Common myeloid progenitor, CD34-positive (primary cell): ENCODE data around the gene TAF13.
"Not testable (repeated sequence)": the region's sequence is repeated elsewhere in the genome, so short reads cannot be mapped to it uniquely, and the experiment has no call there.

Source experiments
- CTCF ChIA-PET: fragments of 350-600 bp; sonication (Branson Sonifier 250); formaldehyde crosslinking; loops from one replicate; lab custom pipeline; 2021; ENCODE audit warnings: antibody characterized with exemption; lab: Charles Lee
- POLR2A ChIA-PET: fragments of 350-600 bp; sonication (Branson Sonifier 250); formaldehyde crosslinking; loops from one replicate; lab custom pipeline; 2021; ENCODE audit warnings: antibody characterized with exemption; lab: Charles Lee
- DNase-seq, 3 donors: peaks; one replicate each; pipeline versions ENCODE4 v3.0.0 to v3.0.0-alpha.2; 2013
- H3K27ac ChIP-seq, 2 experiments: 1 replicate in 1 of 2; 2 replicates in 1 of 2; pipeline ENCODE4 v1.7.0; 2013; ENCODE audit warnings: inconsistent platforms in 2 of 2, low read length in 2 of 2, mild to moderate bottlenecking in 2 of 2, low read depth in 1 of 2, moderate library complexity in 1 of 2; ENCODE audit not compliant: severe bottlenecking in 2 of 2, insufficient read depth in 1 of 2, poor library complexity in 1 of 2
- H3K27me3 ChIP-seq, 5 experiments: replicated peaks in 2 of 5; 1 replicate in 3 of 5; 2 replicates in 2 of 5; pipeline versions ENCODE4 v1.6.1 to v1.7.0; 2013; ENCODE audit warnings: low read length in 4 of 5, mild to moderate bottlenecking in 2 of 5, moderate library complexity in 2 of 5, inconsistent platforms in 1 of 5; ENCODE audit not compliant: insufficient read depth in 5 of 5, control insufficient read depth in 4 of 5
- H3K36me3 ChIP-seq, 4 experiments: 1 replicate in 2 of 4; 2 replicates in 2 of 4; pipeline versions ENCODE4 v1.6.1 to v1.7.0; 2013; ENCODE audit warnings: low read length in 3 of 4, control low read depth in 1 of 4, mild to moderate bottlenecking in 1 of 4; ENCODE audit not compliant: control insufficient read depth in 4 of 4, insufficient read depth in 4 of 4
- H3K4me1 ChIP-seq, 4 experiments: 1 replicate in 3 of 4; 2 replicates in 1 of 4; pipeline versions ENCODE4 v1.6.1 to v1.7.1; 2013; ENCODE audit warnings: low read length in 3 of 4, mild to moderate bottlenecking in 3 of 4, control low read depth in 1 of 4, inconsistent platforms in 1 of 4, moderate library complexity in 1 of 4; ENCODE audit not compliant: control insufficient read depth in 4 of 4, insufficient read depth in 4 of 4; ENCODE audit errors: control extremely low read depth in 1 of 4
- H3K4me3 ChIP-seq, 7 experiments: 1 replicate in 4 of 7; 2 replicates in 3 of 7; pipeline versions ENCODE4 v1.5.1 to v1.7.0; 2013; ENCODE audit warnings: mild to moderate bottlenecking in 7 of 7, low read length in 6 of 7, moderate library complexity in 6 of 7, inconsistent platforms in 2 of 7, low read depth in 2 of 7, control low read depth in 1 of 7; ENCODE audit not compliant: insufficient read depth in 4 of 7, control insufficient read depth in 1 of 7; ENCODE audit errors: extremely low read depth in 1 of 7
- H3K9me3 ChIP-seq, 5 experiments: 1 replicate in 4 of 5; 2 replicates in 1 of 5; pipeline versions ENCODE4 v1.6.1 to v1.7.1; 2013; ENCODE audit warnings: low read length in 4 of 5, mild to moderate bottlenecking in 2 of 5, inconsistent platforms in 1 of 5, low read depth in 1 of 5, moderate library complexity in 1 of 5; ENCODE audit not compliant: control insufficient read depth in 4 of 5, insufficient read depth in 2 of 5; ENCODE audit errors: control extremely low read depth in 1 of 5
- WGBS: methylation state at CpG from one replicate; pipeline ENCODE4 v1.1.5; 2013; ENCODE audit not compliant: insufficient coverage; 5-methylcytosine and 5-hydroxymethylcytosine counted together

The TAF13 gene

DNA sequence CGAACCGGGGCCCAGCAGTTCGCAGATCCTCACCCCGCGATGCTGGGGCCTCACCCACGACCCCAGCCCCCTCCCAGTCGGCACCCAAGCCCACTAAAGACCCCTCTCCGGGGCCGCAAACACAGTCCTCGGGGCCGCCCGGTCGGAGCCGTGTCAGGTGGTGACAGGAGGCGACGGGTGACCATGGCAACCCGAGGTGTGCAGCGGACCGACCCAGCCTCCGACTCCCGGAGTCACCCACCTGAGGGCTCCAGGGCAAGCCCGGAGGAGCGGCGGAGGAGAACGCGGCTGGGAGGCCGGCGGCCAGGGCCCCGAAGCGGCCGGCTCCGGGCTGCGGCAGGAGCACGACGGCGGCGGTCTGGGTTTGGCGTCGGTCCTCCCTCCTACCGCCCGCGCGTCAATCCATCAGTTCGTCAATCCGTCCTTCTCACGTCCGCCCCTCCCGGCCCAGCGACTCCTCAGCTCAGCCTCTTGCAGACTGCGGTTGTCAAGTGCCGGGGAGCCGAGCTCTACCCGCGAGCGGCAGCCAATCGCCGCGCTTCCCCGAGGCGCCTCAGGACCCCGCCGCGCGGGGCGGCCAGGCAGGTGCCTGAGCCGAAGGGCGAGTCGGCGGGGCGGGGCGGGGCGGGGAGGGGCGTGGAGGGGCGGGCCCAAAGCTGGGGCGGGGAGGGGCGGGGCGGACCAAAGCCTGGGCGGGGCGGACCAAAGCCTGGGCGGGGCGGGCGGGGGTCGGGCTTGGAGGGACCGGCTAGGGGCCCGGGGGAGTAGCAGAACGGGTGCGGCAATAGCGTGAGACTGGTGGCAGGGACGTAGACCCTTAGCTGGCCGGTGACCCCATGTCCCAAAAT is 34.0 kb downstream of the TAF13 start, which contains the start of gene WDR47:
TSS of gene WDR47 (minus strand) at position 482 of the 848 bp plus-strand sequence. CDS start 18,590 bp downstream, outside the sequence.
- Histone ChIP-seq H3K4me3 (peak within 1 kb of the TSS; percentile 82 to 97 (median 93)), H3K9me3 (no peaks in the 10 kb centered on the region), H3K4me1 (peaks cover 5 to 16% (median 12%) of the 10 kb centered on the region in 4 experiments), H3K27ac (peak within 1 kb of the TSS; percentile 54 to 83), H3K27me3 (no peaks in the 10 kb centered on the region), H3K36me3 (no peaks in the 10 kb centered on the region)
- DNase-seq: peak; percentile 98 to 99 (median 99)
- CTCF ChIA-PET: interaction anchor here (1.0 to 1.5 kb wide), 3 partner anchors 13 to 48 kb away, joined by 3 to 5 read pairs (median 5); partner anchors contain the start of gene TAF13
- POLR2A ChIA-PET: interaction anchor here (1.0 to 1.3 kb wide), 2 partner anchors 14 to 58 kb away, joined by 3 to 5 read pairs; no protein-coding TSS in a partner anchor
- 0% methylated on average over 61 of the region's 90 CpGs for WGBS

DNA sequence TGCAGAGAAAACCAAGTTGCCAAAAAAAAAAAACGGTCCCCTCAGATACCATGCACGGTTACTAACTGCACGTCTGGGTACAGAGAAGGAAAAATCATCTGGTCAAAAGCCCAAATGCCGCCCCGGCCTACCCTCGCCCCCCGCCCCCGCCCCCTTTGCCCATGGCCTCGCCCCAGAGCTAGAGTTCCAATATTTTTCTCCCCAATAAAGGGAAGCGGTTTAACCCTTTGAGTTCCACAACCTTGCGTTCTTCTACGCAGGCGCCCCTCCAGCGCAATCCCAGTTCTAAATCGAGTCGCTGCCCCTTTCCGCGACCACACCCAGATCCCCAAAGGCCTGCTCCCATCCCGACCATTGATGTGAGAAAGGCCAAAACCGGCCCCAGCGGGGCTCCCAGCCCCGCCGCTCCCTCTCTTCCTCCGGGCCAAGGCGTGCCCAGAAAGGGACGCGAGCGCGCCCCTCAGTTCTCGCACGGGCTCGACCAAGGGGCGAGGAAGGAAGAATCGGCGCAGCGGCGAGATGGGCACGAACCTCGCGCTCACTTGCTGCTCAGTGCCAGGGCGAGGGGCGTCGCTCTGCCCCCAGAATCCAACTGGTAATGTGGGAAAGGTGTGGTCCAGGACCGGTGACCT is 34.7 kb downstream of the TAF13 start:
- peak overlapping the region; percentile 54 to 83 for H3K27ac ChIP-seq
- ChIA-PET CTCF (no interaction called here), POLR2A (no interaction called here)
- H3K4me1 ChIP-seq: peaks cover 5 to 16% (median 12%) of the 10 kb centered on the region in 4 experiments
- H3K9me3 ChIP-seq: no peaks in the 10 kb centered on the region
- WGBS: under 1% methylated on average over 37 of the region's 44 CpGs
- H3K36me3 ChIP-seq: no peaks in the 10 kb centered on the region
- peak; percentile 36 to 70 (median 59) for DNase-seq
- no peaks in the 10 kb centered on the region for H3K27me3 ChIP-seq
- H3K4me3 ChIP-seq: peak overlapping the region; percentile 82 to 97 (median 93)

DNA sequence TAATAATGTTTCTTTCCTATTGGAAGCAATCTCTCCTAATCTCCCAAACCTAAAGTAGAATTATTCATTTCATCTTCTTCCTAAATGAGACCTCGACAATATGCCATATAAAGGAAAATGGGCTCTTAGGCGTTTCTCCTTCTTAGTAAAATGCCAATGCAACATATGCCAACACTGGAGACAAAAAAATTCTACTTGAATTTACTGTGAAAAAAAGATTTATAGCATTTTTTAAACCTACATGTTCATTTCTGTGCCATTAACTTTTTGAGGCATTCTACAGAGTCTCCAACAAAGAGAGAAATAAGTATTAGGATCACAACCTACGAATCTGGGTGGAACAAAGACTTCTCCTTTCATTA is 35.2 kb downstream of the TAF13 start:
- Histone ChIP-seq H3K4me3 (peak overlapping the region in 6 of 7 experiments; percentile 82 to 97 (median 94)), H3K27ac (peak overlapping the region in 1 of 2 experiments; percentile 83), H3K36me3 (no peaks in the 10 kb centered on the region), H3K27me3 (no peaks in the 10 kb centered on the region), H3K9me3 (no peaks in the 10 kb centered on the region), H3K4me1 (peaks cover 5 to 16% (median 12%) of the 10 kb centered on the region in 4 experiments)
- no peak for DNase-seq
- 0% methylated on average over 1 of the region's 3 CpGs for WGBS
- POLR2A ChIA-PET: no interaction called here
- CTCF ChIA-PET: interaction anchor here (0.7 to 1.2 kb wide), 3 partner anchors 10 to 56 kb away, joined by 3 to 4 read pairs (median 3); no protein-coding TSS in a partner anchor

DNA sequence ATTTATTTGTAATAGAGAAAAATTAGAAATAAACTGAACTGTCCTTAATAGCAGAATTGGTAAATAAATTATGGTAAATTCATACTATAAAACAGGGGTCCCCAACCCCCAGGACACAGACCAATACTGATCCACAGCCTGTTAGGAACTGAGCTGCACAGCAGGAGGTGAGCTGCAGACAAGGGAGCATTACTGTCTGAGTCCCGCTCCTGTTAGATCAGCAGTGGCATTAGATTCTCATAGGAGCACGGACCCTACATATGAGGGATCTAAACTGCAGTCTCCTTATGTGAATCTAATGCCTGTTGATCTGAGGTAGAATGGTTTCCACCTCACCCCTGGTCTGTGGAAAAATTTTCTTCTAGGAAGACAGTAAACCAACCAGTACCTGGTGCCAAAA is 41.4 kb downstream of the TAF13 start:
- H3K9me3 ChIP-seq: no peaks in the 10 kb centered on the region
- no peaks in the 10 kb centered on the region for H3K4me1 ChIP-seq
- H3K27ac ChIP-seq: no peak overlapping the region
- no peaks in the 10 kb centered on the region for H3K27me3 ChIP-seq
- POLR2A ChIA-PET: no interaction called here
- WGBS: 83% methylated on average over 1 of the region's 2 CpGs
- DNase-seq: no peak
- no peak overlapping the region for H3K4me3 ChIP-seq
- CTCF ChIA-PET: interaction anchor here (0.6 to 2.0 kb wide), 2 partner anchors 11 to 49 kb away, joined by 3 to 4 read pairs; no protein-coding TSS in a partner anchor
- no peaks in the 10 kb centered on the region for H3K36me3 ChIP-seq

DNA sequence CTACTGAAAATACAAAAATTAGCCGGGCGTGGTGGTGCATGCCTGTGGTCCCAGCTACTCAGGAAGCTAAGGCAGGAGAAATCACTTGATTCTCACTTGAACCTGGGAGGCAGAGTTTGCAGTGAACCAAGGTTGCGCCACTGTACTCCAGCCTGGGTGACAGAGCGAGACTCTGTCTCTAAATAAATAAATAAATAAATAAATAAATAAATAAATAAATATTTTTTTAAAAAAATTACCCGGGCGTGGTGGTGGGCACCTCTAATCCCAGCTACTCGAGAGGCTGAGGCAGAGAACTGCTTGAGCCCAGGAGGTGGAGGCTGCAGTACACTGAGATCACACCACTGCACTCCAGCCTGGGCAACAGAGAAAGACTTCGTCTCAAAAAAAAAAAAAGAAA is 46.3 kb downstream of the TAF13 start:
- H3K27me3 ChIP-seq, H3K4me1 ChIP-seq, H3K36me3 ChIP-seq, H3K4me3 ChIP-seq, H3K27ac ChIP-seq, H3K9me3 ChIP-seq, DNase-seq: not testable (repeated sequence)
- ChIA-PET CTCF (interaction anchor here (1.0 to 3.2 kb wide), 5 partner anchors 13 to 83 kb away, joined by 3 to 22 read pairs (median 6); partner anchors contain the start of gene WDR47), POLR2A (interaction anchor here (0.5 kb wide), 1 partner anchor 36 kb away, joined by 4 read pairs; no protein-coding TSS in a partner anchor)
- WGBS: 100% methylated on average over 2 of the region's 8 CpGs

DNA sequence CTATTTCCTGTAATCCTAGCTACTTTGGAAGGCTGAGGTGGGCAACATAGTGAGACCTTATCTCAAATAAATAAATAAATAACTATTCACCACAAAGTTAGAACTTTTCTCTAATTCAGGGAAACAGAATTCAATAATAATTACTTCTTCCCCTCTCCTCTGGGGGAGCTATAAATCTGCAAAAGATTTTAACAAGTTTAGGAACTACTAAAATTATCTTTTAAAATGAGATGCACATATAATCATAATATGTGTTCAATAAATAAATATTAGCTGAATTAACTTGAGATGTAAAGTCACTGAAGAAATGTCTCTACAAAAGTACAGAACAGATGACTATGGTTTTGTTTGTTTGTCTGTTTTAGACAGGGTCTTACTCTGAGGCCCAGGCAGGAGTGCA is 48.0 kb downstream of the TAF13 start:
- Histone ChIP-seq H3K27me3 (no peaks in the 10 kb centered on the region), H3K9me3 (no peaks in the 10 kb centered on the region), H3K36me3 (no peaks in the 10 kb centered on the region), H3K4me3 (no peak overlapping the region), H3K27ac (no peak overlapping the region), H3K4me1 (peaks cover 0 to 8% (median 3%) of the 10 kb centered on the region in 4 experiments)
- POLR2A ChIA-PET: interaction anchor here (1.1 kb wide), 1 partner anchor 15 kb away, joined by 3 read pairs; the partner anchor contains the start of gene WDR47
- peak; percentile 7 to 39 (median 36) for DNase-seq
- CTCF ChIA-PET: interaction anchor here (1.0 to 3.2 kb wide), 13 partner anchors 10 to 139 kb away, joined by 3 to 22 read pairs (median 5); partner anchors contain the start of gene WDR47
